ENCODE data around the gene ICAM4. TPM values are rescaled to one million over a fixed set of nuclear protein-coding genes. Genes with fewer than 3 reads are reported as not detected.

ICAM4 gene
- total and polyA plus RNA-seq, 2 of the 13 experiments (the other 11 are each of a cell fraction or from before 2014, with no cell fraction given) = 2.9 to 4.0 TPM

- TF ChIP-seq PRDM15 (CRISPR knock-in tag; IDR thresholded peaks at IDR 0.05) (peak; percentile 67; the same call in 1 of the 2 replicates), SIX1 (CRISPR knock-in tag; IDR thresholded peaks at IDR 0.05; ENCODE audit: borderline replicate concordance) (peak; percentile 67; the same call in 1 of the 2 replicates), ZHX2 (IDR thresholded peaks at IDR 0.05; ENCODE audit: low read depth) (no peak; the same call in 1 of the 2 replicates), ZHX2 (CRISPR knock-in tag; IDR thresholded peaks at IDR 0.05; ENCODE audit: borderline replicate concordance) (no peak), ARNT (IDR thresholded peaks at IDR 0.05) (no peak), SIN3A (IDR thresholded peaks at IDR 0.05; ENCODE audit: borderline replicate concordance, low read depth, low read length) (peak; percentile 91), MIER2 (CRISPR knock-in tag; IDR thresholded peaks at IDR 0.05) (no peak; the same call in 1 of the 2 replicates), MXD3 (CRISPR knock-in tag; IDR thresholded peaks at IDR 0.05) (peak; percentile 94), ZNF292 (CRISPR knock-in tag; IDR thresholded peaks at IDR 0.05; ENCODE audit: borderline replicate concordance, low read depth) (peak; percentile 78; the same call in 1 of the 2 replicates), MYPOP (CRISPR knock-in tag; IDR thresholded peaks at IDR 0.05) (peak; percentile 86), ZIK1 (CRISPR knock-in tag; IDR thresholded peaks at IDR 0.05; ENCODE audit: borderline replicate concordance, low read depth) (peak; percentile 65; the same call in 1 of the 2 replicates), CEBPB (IDR thresholded peaks at IDR 0.05; ENCODE audit: borderline replicate concordance, low read depth, low read length) (peak; percentile 29; the same call in 1 of the 2 replicates), HNRNPK (IDR thresholded peaks at IDR 0.05; ENCODE audit: low read depth, low read length, poor library complexity, severe bottlenecking) (no peak), HNRNPUL1 (IDR thresholded peaks at IDR 0.05; ENCODE audit: low read depth, low read length) (no peak), ZNF781 (CRISPR knock-in tag; IDR thresholded peaks at IDR 0.05; ENCODE audit: borderline replicate concordance, not compliant biosample characterization) (peak; percentile 59), RORA (CRISPR knock-in tag; IDR thresholded peaks at IDR 0.05) (no peak), FOXK1 (CRISPR knock-in tag; IDR thresholded peaks at IDR 0.05; ENCODE audit: borderline replicate concordance, low read depth) (peak; percentile 58), ZNF3 (CRISPR knock-in tag; IDR thresholded peaks at IDR 0.05) (no peak)
Measured at GRCh38 chr19:10270616-10271394, 15.9 kb upstream of the ICAM4 start, which contains the start of gene ICAM1 (continued).
